Measurements from ENCODE around the gene DES. TPM values are rescaled to one million over a fixed set of nuclear protein-coding genes. Genes with fewer than 3 reads are reported as not detected.

The DES gene
- total and polyA plus RNA-seq, 9 of the 15 experiments (the other 6 are each of a cell fraction or from before 2014, with no cell fraction given) = 2.5 to 58.9 (median 21.9) TPM

DNA sequence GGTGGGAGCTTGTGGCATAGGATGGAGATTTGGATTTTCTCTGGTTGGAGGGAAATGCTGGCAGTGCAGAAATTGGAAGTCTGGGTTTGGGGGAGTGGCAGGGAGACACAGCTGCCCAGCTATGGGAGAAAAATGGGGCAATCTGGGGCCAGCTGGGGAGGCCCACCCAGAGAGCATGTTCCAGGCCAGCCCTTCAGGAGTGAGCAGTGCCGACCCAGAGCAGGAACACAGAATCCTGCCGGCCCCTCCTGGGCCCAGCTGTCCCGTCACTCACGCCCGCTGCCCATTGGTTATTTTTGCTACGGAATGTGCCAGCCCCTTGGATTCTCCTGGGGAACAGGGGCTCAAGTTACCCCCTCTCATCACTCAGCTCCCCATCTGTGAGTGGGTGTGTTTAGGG lies 21.3 kb downstream of the DES start:
- H3K4me1 ChIP-seq (replicated peaks in 1 of 2; ENCODE audit: control insufficient read depth in 2 of 2, insufficient read depth in 2 of 2, low read length in 2 of 2) = peaks cover 7 to 44% of the 10 kb centered on the region in 2 experiments; a peak in 4 of 5 replicates
- H3K27ac ChIP-seq (ENCODE audit: extremely low read depth, low read depth, low read length) = no peak overlapping the region
- no peak for ATAC-seq
- no TSS peak for BruUV-seq (replicated peaks)
- H3K9me1 ChIP-seq (ENCODE audit: control insufficient read depth, insufficient read depth, low read length) = no peaks in the 10 kb centered on the region
- in situ Hi-C loops (cut with MboI) (loop anchor here (5.0 kb wide), 1 partner anchor 37 kb away; no protein-coding TSS in a partner anchor), intact Hi-C loops (cut with micrococcal nuclease) (no loop called here)
- FAIRE-seq = no peak
- H3K9ac ChIP-seq (ENCODE audit: insufficient read depth in 1 of 2, low read depth in 2 of 2, low read length in 2 of 2) = no peak overlapping the region
- TF ChIP-seq SMC3 (conservative IDR thresholded peaks at IDR 0.05; ENCODE audit: insufficient read depth, low read depth, low read length) (no peak), PHB2 (IDR thresholded peaks at IDR 0.05; ENCODE audit: low read depth) (no peak), CBFB (CRISPR knock-in tag; IDR thresholded peaks at IDR 0.05) (no peak), WHSC1 (IDR thresholded peaks at IDR 0.05; ENCODE audit: low read length) (no peak), TRIM24 (IDR thresholded peaks at IDR 0.05) (no peak), HDGF (IDR thresholded peaks at IDR 0.05) (no peak), NUFIP1 (IDR thresholded peaks at IDR 0.05; ENCODE audit: partially characterized antibody) (no peak), ZNF778 (CRISPR knock-in tag; IDR thresholded peaks at IDR 0.05) (no peak), HDAC6 (IDR thresholded peaks at IDR 0.05; ENCODE audit: low read depth, low read length) (no peak), TAF7 (tag; IDR thresholded peaks at IDR 0.05) (no peak), EZH2 (IDR thresholded peaks at IDR 0.05; ENCODE audit: borderline replicate concordance, low read depth, low read length) (no peak), KAT7 (CRISPR knock-in tag; IDR thresholded peaks at IDR 0.05; ENCODE audit: borderline replicate concordance) (no peak)
- TF ChIP-seq, protein P1, sequence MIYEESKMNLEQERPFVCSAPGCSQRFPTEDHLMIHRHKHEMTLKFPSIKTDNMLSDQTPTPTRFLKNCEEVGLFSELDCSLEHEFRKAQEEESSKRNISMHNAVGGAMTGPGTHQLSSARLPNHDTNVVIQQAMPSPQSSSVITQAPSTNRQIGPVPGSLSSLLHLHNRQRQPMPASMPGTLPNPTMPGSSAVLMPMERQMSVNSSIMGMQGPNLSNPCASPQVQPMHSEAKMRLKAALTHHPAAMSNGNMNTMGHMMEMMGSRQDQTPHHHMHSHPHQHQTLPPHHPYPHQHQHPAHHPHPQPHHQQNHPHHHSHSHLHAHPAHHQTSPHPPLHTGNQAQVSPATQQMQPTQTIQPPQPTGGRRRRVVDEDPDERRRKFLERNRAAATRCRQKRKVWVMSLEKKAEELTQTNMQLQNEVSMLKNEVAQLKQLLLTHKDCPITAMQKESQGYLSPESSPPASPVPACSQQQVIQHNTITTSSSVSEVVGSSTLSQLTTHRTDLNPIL (CRISPR knock-in tag; IDR thresholded peaks at IDR 0.05) = no peak
- TF ChIP-seq, protein P2, sequence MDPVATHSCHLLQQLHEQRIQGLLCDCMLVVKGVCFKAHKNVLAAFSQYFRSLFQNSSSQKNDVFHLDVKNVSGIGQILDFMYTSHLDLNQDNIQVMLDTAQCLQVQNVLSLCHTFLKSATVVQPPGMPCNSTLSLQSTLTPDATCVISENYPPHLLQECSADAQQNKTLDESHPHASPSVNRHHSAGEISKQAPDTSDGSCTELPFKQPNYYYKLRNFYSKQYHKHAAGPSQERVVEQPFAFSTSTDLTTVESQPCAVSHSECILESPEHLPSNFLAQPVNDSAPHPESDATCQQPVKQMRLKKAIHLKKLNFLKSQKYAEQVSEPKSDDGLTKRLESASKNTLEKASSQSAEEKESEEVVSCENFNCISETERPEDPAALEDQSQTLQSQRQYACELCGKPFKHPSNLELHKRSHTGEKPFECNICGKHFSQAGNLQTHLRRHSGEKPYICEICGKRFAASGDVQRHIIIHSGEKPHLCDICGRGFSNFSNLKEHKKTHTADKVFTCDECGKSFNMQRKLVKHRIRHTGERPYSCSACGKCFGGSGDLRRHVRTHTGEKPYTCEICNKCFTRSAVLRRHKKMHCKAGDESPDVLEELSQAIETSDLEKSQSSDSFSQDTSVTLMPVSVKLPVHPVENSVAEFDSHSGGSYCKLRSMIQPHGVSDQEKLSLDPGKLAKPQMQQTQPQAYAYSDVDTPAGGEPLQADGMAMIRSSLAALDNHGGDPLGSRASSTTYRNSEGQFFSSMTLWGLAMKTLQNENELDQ (CRISPR knock-in tag; IDR thresholded peaks at IDR 0.05; ENCODE audit: borderline replicate concordance) = no peak
- DNase-seq (ENCODE audit: extremely low read depth in 1 of 4, low spot score in 3 of 4) = no peak
- no peaks in the 10 kb centered on the region for H3K9me3 ChIP-seq (replicated peaks; ENCODE audit: control insufficient read depth, insufficient read depth, low read depth, low read length)
- no peak overlapping the region for H2AFZ ChIP-seq (ENCODE audit: low read depth, low read length)
- no peak overlapping the region for H3K4me3 ChIP-seq
- no peaks in the 10 kb centered on the region for H3K36me3 ChIP-seq (ENCODE audit: control insufficient read depth, insufficient read depth, low read length)
- no peaks in the 10 kb centered on the region for H3K27me3 ChIP-seq (ENCODE audit: control insufficient read depth in 2 of 2, insufficient read depth in 2 of 2, low read length in 2 of 2)
- H4K20me1 ChIP-seq (replicated peaks; ENCODE audit: control insufficient read depth, insufficient read depth, low read length) = no peaks in the 10 kb centered on the region
- ChIA-PET POLR2A (interaction anchor here (0.9 kb wide), 1 partner anchor 16 kb away, joined by 3 read pairs; no protein-coding TSS in a partner anchor), CTCF (ENCODE audit: low intra/inter-chr PET ratio) (no interaction called here)
- H3K79me2 ChIP-seq (ENCODE audit: control insufficient read depth, insufficient read depth, low read length) = no peaks in the 10 kb centered on the region
- 17% methylated on average over 1 of the region's 6 CpGs for WGBS (ENCODE audit: insufficient coverage, low coverage, missing lambda C conversion rate)
- H3K4me2 ChIP-seq (ENCODE audit: insufficient read depth, low read length) = no peak overlapping the region

All from K562 (cell line).